SK-N-SH treated with all-trans-retinoic acid at 6 μM for 48 hours (cell line): Measurements from ENCODE around the gene PRCP.

Experiments
- ATAC-seq: fragments of 200-7000 bp; cut with Tn5 transposase; 3 replicates; pipeline ENCODE4 v1.9.1; 2020; ENCODE audit warnings: mild to moderate bottlenecking, moderate library complexity
- ARNTL ChIP-seq: fragments of 450-650 bp; formaldehyde crosslinking; IDR thresholded peaks from 2 replicates; pipeline ENCODE4 v1.5.0; 2020; ENCODE audit warnings: low read depth, mild to moderate bottlenecking, moderate library complexity, borderline replicate concordance
- BACH2 ChIP-seq: fragments of 250-450 bp; sonication (Bioruptor Pico); IDR thresholded peaks from 2 replicates; pipeline ENCODE4 v1.9.0; 2021; ENCODE audit warnings: mild to moderate bottlenecking, borderline replicate concordance
- CREB5 ChIP-seq: fragments of 250-450 bp; sonication (Bioruptor Pico); IDR thresholded peaks from 2 replicates; pipeline ENCODE4 v1.5.1; 2020; ENCODE audit warnings: low read depth, mild to moderate bottlenecking, moderate library complexity
- CSDC2 ChIP-seq: fragments of 250-450 bp; sonication (Bioruptor Pico); IDR thresholded peaks from 2 replicates; pipeline ENCODE4 v1.5.0; 2020; ENCODE audit warnings: mild to moderate bottlenecking, moderate library complexity
- ESRRG ChIP-seq: fragments of 250-450 bp; sonication (Bioruptor Pico); IDR thresholded peaks from 2 replicates; pipeline ENCODE4 v1.6.1; 2021; ENCODE audit warnings: mild to moderate bottlenecking
- GLIS3 ChIP-seq: fragments of 250-450 bp; sonication (Bioruptor Pico); IDR thresholded peaks from 2 replicates; pipeline ENCODE4 v1.5.0; 2020; ENCODE audit warnings: mild to moderate bottlenecking, moderate library complexity
- ISL1 ChIP-seq: fragments of 250-450 bp; sonication (Bioruptor Pico); IDR thresholded peaks from 2 replicates; pipeline ENCODE4 v2.1.2; 2022; ENCODE audit warnings: mild to moderate bottlenecking, moderate library complexity
- PATZ1 ChIP-seq: fragments of 250-450 bp; sonication (Bioruptor Pico); IDR thresholded peaks from 2 replicates; pipeline ENCODE4 v1.8.0; 2020; ENCODE audit warnings: mild to moderate bottlenecking, moderate library complexity, borderline replicate concordance
- PPARA ChIP-seq: fragments of 250-450 bp; sonication (Bioruptor Pico); IDR thresholded peaks from 2 replicates; pipeline ENCODE4 v1.5.0; 2020; ENCODE audit warnings: mild to moderate bottlenecking, borderline replicate concordance
- RARB ChIP-seq: fragments of 250-450 bp; sonication (Bioruptor Pico); IDR thresholded peaks from 2 replicates; pipeline ENCODE4 v1.8.0; 2021; ENCODE audit warnings: mild to moderate bottlenecking, moderate library complexity
- SNAI2 ChIP-seq: fragments of 250-450 bp; sonication (Bioruptor Pico); IDR thresholded peaks from 2 replicates; pipeline ENCODE4 v1.5.0; 2020; ENCODE audit warnings: mild to moderate bottlenecking, moderate library complexity
- ZC3H10 ChIP-seq: fragments of 250-450 bp; sonication (Bioruptor Pico); IDR thresholded peaks from 2 replicates; pipeline ENCODE4 v1.5.1; 2021; ENCODE audit warnings: mild to moderate bottlenecking, moderate library complexity
- ZFP3 ChIP-seq: fragments of 250-450 bp; sonication (Bioruptor Pico); IDR thresholded peaks from 2 replicates; pipeline ENCODE4 v1.5.0; 2020; ENCODE audit warnings: mild to moderate bottlenecking, moderate library complexity
- ZNF565 ChIP-seq: fragments of 450-650 bp; formaldehyde crosslinking; conservative IDR thresholded peaks from 2 replicates; pipeline ENCODE4 v1.5.0; 2020; ENCODE audit warnings: low read depth, mild to moderate bottlenecking, moderate library complexity
- ZNF8 ChIP-seq: fragments of 450-650 bp; formaldehyde crosslinking; IDR thresholded peaks from 2 replicates; pipeline ENCODE4 v1.5.0; 2020; ENCODE audit warnings: mild to moderate bottlenecking, moderate library complexity
- TF ChIP-seq, protein P1 (sequence below): fragments of 250-450 bp; sonication (Bioruptor Pico); IDR thresholded peaks from 2 replicates; pipeline ENCODE4 v1.5.1; 2021; ENCODE audit warnings: mild to moderate bottlenecking, moderate library complexity
- TF ChIP-seq, protein P2 (sequence below): fragments of 250-450 bp; sonication (Bioruptor Pico); IDR thresholded peaks from 2 replicates; pipeline ENCODE4 v1.5.0; 2020; ENCODE audit warnings: mild to moderate bottlenecking, moderate library complexity
- TF ChIP-seq, protein P3 (sequence below): fragments of 250-450 bp; sonication (Bioruptor Pico); IDR thresholded peaks from 2 replicates; pipeline ENCODE4 v1.8.0; 2021; ENCODE audit warnings: low read depth, mild to moderate bottlenecking, moderate library complexity, borderline replicate concordance

The PRCP gene

DNA sequence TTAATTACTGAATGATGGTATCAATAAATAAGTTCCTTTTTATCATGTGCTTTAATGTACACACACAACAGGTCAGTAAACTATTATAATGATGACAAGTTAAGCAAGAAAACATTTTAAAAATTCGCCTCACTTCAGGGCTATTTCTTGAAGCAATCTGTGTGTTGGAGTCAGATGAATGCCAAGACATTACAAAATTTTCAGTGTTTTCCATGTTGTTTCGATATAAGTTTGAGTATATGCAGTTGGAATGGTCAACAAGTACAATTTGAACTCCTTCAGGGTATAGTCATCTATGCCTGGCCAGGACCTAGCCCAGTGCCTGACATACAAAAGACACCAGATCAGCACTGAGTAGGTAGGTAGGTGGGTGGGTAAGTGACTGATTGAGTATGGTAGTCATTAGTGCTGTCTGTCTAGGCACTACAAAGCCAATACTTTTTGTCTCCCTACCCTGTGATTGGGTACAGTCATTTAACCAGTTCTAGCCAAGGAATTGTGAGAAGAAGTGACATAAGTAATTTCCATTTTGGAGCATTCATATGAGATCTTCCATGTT lies 7.5 kb downstream of the PRCP start (continued):
- TF ChIP-seq BACH2 (CRISPR knock-in tag) = no peak

DNA sequence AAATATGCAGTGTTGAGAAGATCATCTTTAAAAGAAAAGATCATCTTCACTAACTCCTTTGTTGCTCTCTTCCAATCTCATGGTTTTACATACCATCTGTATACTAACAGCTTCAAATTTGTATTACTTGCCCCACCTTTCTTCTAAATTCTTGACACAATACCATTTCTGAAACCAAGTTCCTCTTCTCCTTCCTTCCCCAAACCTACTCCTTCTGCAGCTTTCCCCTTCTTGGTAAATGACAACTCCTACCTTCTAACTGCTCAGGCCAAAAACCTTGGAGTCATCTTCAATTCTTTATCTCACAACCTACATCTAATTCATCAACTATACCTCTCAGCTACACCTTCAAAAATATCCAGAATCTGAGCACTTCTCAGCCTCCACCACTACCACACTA lies 9.3 kb downstream of the PRCP start:
- no peak for TF ChIP-seq GLIS3
- no peak for TF ChIP-seq PATZ1
- TF ChIP-seq RARB (CRISPR knock-in tag) = no peak
- no peak for TF ChIP-seq ARNTL (CRISPR knock-in tag)
- no peak for TF ChIP-seq ZNF8 (CRISPR knock-in tag)
- no peak for TF ChIP-seq ESRRG (CRISPR knock-in tag)
- no peak for TF ChIP-seq CREB5
- TF ChIP-seq, protein P1, sequence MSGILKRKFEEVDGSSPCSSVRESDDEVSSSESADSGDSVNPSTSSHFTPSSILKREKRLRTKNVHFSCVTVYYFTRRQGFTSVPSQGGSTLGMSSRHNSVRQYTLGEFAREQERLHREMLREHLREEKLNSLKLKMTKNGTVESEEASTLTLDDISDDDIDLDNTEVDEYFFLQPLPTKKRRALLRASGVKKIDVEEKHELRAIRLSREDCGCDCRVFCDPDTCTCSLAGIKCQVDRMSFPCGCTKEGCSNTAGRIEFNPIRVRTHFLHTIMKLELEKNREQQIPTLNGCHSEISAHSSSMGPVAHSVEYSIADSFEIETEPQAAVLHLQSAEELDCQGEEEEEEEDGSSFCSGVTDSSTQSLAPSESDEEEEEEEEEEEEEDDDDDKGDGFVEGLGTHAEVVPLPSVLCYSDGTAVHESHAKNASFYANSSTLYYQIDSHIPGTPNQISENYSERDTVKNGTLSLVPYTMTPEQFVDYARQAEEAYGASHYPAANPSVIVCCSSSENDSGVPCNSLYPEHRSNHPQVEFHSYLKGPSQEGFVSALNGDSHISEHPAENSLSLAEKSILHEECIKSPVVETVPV (CRISPR knock-in tag) = no peak
- TF ChIP-seq ZFP3 (CRISPR knock-in tag) = no peak
- TF ChIP-seq, all 23 proteins: peak for 0
- ATAC-seq = no peak

DNA sequence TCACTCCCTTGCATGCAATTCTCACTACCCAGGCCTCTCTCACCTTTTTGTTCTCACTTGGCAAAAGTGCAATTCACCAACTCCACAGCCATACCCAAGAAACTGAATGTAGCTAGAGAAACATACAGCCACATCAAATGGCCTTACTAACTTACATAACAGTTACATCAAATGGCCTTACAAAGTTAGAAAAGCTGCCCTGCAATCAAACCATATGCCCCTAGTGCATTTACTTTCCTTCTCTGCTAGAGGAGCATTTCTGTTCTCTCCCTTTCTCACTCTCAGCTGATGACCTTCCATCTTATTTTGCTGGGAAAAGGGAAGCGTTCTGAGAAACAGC lies 10.3 kb downstream of the PRCP start:
- no peak for ATAC-seq
- TF ChIP-seq ESRRG (CRISPR knock-in tag) = no peak
- no peak for TF ChIP-seq CREB5
- TF ChIP-seq, protein P1 (CRISPR knock-in tag) = no peak
- no peak for TF ChIP-seq GLIS3
- TF ChIP-seq BACH2 (CRISPR knock-in tag) = no peak
- no peak for TF ChIP-seq ZC3H10 (CRISPR knock-in tag)
- no peak for TF ChIP-seq RARB (CRISPR knock-in tag)
- TF ChIP-seq ZNF565 (CRISPR knock-in tag) = no peak
- no peak for TF ChIP-seq ZFP3 (CRISPR knock-in tag)
- no peak for TF ChIP-seq SNAI2 (CRISPR knock-in tag)
- TF ChIP-seq ZNF8 (CRISPR knock-in tag) = no peak
- TF ChIP-seq PPARA (CRISPR knock-in tag) = no peak
- TF ChIP-seq, protein P2, sequence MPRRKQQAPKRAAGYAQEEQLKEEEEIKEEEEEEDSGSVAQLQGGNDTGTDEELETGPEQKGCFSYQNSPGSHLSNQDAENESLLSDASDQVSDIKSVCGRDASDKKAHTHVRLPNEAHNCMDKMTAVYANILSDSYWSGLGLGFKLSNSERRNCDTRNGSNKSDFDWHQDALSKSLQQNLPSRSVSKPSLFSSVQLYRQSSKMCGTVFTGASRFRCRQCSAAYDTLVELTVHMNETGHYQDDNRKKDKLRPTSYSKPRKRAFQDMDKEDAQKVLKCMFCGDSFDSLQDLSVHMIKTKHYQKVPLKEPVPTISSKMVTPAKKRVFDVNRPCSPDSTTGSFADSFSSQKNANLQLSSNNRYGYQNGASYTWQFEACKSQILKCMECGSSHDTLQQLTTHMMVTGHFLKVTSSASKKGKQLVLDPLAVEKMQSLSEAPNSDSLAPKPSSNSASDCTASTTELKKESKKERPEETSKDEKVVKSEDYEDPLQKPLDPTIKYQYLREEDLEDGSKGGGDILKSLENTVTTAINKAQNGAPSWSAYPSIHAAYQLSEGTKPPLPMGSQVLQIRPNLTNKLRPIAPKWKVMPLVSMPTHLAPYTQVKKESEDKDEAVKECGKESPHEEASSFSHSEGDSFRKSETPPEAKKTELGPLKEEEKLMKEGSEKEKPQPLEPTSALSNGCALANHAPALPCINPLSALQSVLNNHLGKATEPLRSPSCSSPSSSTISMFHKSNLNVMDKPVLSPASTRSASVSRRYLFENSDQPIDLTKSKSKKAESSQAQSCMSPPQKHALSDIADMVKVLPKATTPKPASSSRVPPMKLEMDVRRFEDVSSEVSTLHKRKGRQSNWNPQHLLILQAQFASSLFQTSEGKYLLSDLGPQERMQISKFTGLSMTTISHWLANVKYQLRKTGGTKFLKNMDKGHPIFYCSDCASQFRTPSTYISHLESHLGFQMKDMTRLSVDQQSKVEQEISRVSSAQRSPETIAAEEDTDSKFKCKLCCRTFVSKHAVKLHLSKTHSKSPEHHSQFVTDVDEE (CRISPR knock-in tag) = no peak
- TF ChIP-seq ISL1 = no peak
- TF ChIP-seq CSDC2 = no peak
- TF ChIP-seq, protein P3, sequence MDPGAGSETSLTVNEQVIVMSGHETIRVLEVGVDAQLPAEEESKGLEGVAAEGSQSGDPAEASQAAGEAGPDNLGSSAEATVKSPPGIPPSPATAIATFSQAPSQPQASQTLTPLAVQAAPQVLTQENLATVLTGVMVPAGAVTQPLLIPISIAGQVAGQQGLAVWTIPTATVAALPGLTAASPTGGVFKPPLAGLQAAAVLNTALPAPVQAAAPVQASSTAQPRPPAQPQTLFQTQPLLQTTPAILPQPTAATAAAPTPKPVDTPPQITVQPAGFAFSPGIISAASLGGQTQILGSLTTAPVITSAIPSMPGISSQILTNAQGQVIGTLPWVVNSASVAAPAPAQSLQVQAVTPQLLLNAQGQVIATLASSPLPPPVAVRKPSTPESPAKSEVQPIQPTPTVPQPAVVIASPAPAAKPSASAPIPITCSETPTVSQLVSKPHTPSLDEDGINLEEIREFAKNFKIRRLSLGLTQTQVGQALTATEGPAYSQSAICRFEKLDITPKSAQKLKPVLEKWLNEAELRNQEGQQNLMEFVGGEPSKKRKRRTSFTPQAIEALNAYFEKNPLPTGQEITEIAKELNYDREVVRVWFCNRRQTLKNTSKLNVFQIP = no peak
